MM.1S (cell line): ENCODE measurements around the gene GATM.

ENCODE experiments used
- DNase-seq: peaks from one replicate; pipeline ENCODE4 v3.0.0-alpha.2; 2015
- H2AFZ ChIP-seq: fragments of 300-600 bp; sonication (generic); 2 replicates; pipeline ENCODE4 v1.6.0; 2016; ENCODE audit warnings: antibody characterized with exemption, low read length
- H3F3A ChIP-seq: fragments of 300-600 bp; sonication (generic); 2 replicates; pipeline ENCODE4 v1.6.1; 2016; ENCODE audit warnings: mild to moderate bottlenecking, antibody characterized with exemption, low read length, moderate library complexity, mixed read lengths; ENCODE audit not compliant: insufficient read depth
- H3K27ac ChIP-seq: fragments of 300-600 bp; sonication (generic); 2 replicates; pipeline ENCODE4 v1.5.1; 2016; ENCODE audit warnings: mild to moderate bottlenecking, low read length
- H3K27me3 ChIP-seq: fragments of 300-600 bp; sonication (generic); replicated peaks from 2 replicates; pipeline ENCODE4 v1.6.0; 2016; ENCODE audit warnings: low read length; ENCODE audit not compliant: insufficient read depth
- H3K36me3 ChIP-seq: fragments of 300-600 bp; sonication (generic); replicated peaks from 2 replicates; pipeline ENCODE4 v1.6.1; 2016; ENCODE audit warnings: mild to moderate bottlenecking, low read length, mixed read lengths; ENCODE audit not compliant: insufficient read depth
- H3K4me1 ChIP-seq: fragments of 300-600 bp; sonication (generic); 2 replicates; pipeline ENCODE4 v1.6.1; 2016; ENCODE audit warnings: low read length, mixed read lengths
- H3K4me2 ChIP-seq: fragments of 300-600 bp; sonication (generic); 2 replicates; pipeline ENCODE4 v1.6.0; 2016; ENCODE audit warnings: low read depth, low read length
- H3K4me3 ChIP-seq: fragments of 300-600 bp; sonication (generic); 2 replicates; pipeline ENCODE4 v1.5.1; 2016; ENCODE audit warnings: low read length, mixed read lengths
- H3K79me2 ChIP-seq: fragments of 300-600 bp; sonication (generic); 2 replicates; pipeline ENCODE4 v1.6.1; 2016; ENCODE audit warnings: mixed run types, low read length, mixed read lengths
- H3K9ac ChIP-seq: fragments of 300-600 bp; sonication (generic); 2 replicates; pipeline ENCODE4 v1.6.1; 2016; ENCODE audit warnings: low read length, mixed read lengths
- H3K9me2 ChIP-seq: fragments of 300-600 bp; sonication (generic); replicated peaks from 2 replicates; pipeline ENCODE4 v1.6.1; 2016; ENCODE audit warnings: mild to moderate bottlenecking, low read length, mixed read lengths; ENCODE audit not compliant: insufficient read depth
- H3K9me3 ChIP-seq: fragments of 300-600 bp; sonication (generic); replicated peaks from 2 replicates; pipeline ENCODE4 v1.6.1; 2016; ENCODE audit warnings: mild to moderate bottlenecking, low read length, mixed read lengths; ENCODE audit not compliant: insufficient read depth
- H4K20me1 ChIP-seq: fragments of 300-600 bp; sonication (generic); 2 replicates; pipeline ENCODE4 v1.6.1; 2016; ENCODE audit warnings: mild to moderate bottlenecking, low read length, moderate library complexity, mixed read lengths; ENCODE audit not compliant: insufficient read depth
- EZH2 ChIP-seq: fragments of 300-600 bp; sonication (generic); optimal IDR thresholded peaks from 2 replicates; pipeline ENCODE3; 2017; ENCODE audit warnings: low read depth, mild to moderate bottlenecking, antibody characterized with exemption, low read length, mixed read lengths
- EZH2phosphoT487 ChIP-seq: fragments of 300-600 bp; sonication (generic); IDR thresholded peaks from 2 replicates; pipeline ENCODE4 v1.6.1; 2018; ENCODE audit warnings: antibody characterized with exemption, low read length
- TF ChIP-seq, protein P1 (sequence below): fragments of 300-600 bp; sonication (generic); IDR thresholded peaks from 2 replicates; pipeline ENCODE4 v1.5.1; 2016; ENCODE audit warnings: antibody characterized with exemption, low read length, mixed read lengths

GATM gene

DNA sequence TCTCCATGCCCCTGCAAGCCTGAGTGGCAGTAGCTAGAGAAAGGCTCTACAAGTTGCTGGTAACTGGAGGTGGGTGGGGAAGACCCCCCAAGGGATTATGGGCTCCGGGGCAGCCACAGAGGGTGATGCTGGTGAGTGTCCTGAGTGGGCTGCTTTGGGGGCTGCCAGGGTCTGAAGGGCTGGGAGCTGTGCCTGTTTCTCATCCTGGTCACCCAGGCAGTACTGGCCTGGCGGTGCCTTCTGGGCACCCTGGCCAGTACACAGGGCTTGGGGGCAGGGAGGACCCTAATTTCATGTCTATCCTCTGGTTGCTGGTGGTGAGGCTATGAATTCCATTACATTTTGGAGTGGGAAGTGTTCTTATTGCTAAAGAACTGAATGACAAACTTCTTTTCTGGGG is 46.1 kb upstream of the GATM start:
- no peaks in the 10 kb centered on the region for H3K9me2 ChIP-seq
- H3F3A ChIP-seq: no peaks in the 10 kb centered on the region
- H3K9me3 ChIP-seq: no peaks in the 10 kb centered on the region
- H3K79me2 ChIP-seq: no peaks in the 10 kb centered on the region
- H4K20me1 ChIP-seq: no peaks in the 10 kb centered on the region
- H3K27ac ChIP-seq: no peak overlapping the region
- H2AFZ ChIP-seq: no peak overlapping the region
- H3K4me1 ChIP-seq: no peaks in the 10 kb centered on the region
- H3K27me3 ChIP-seq: no peaks in the 10 kb centered on the region
- no peak overlapping the region for H3K4me2 ChIP-seq
- no peak overlapping the region for H3K4me3 ChIP-seq
- DNase-seq: no peak
- H3K9ac ChIP-seq: no peak overlapping the region
- TF ChIP-seq EZH2phosphoT487 (no peak), EZH2 (no peak)
- TF ChIP-seq, protein P1, sequence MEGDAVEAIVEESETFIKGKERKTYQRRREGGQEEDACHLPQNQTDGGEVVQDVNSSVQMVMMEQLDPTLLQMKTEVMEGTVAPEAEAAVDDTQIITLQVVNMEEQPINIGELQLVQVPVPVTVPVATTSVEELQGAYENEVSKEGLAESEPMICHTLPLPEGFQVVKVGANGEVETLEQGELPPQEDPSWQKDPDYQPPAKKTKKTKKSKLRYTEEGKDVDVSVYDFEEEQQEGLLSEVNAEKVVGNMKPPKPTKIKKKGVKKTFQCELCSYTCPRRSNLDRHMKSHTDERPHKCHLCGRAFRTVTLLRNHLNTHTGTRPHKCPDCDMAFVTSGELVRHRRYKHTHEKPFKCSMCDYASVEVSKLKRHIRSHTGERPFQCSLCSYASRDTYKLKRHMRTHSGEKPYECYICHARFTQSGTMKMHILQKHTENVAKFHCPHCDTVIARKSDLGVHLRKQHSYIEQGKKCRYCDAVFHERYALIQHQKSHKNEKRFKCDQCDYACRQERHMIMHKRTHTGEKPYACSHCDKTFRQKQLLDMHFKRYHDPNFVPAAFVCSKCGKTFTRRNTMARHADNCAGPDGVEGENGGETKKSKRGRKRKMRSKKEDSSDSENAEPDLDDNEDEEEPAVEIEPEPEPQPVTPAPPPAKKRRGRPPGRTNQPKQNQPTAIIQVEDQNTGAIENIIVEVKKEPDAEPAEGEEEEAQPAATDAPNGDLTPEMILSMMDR: no peak
- H3K36me3 ChIP-seq: no peaks in the 10 kb centered on the region; the same call in 1 of the 2 replicates

DNA sequence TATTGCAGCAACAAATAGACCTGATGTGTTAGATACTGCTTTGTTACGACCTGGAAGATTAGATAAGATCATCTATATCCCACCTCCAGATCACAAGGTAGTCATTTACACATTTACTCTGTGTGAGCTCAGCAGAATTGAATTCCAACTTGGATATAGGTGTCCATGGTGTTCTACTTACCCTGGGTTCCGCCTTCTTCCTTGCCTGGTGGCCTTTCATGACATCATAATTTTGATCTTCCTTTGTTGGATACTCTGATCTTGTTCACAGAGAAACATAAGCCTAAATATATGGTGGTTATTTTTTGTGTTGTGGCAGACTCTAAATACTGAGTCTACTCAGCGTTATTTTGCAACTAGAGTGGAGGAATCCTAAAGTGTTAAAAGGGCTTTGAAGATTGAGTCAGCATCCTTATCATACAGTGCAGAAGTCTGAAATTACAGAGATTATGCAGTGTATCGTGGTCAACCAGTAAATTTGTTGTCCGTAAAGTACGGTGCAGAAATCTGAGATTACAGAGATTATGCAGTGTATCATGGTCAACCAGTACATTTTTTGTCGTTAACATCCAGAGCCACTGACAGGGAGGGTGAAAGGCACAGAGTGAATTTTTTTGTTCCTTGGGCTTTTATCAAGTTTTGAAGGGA is 39.1 kb upstream of the GATM start:
- peaks cover 16% of the 10 kb centered on the region; the same call in 1 of the 2 replicates for H3K36me3 ChIP-seq
- no peaks in the 10 kb centered on the region for H3K4me1 ChIP-seq
- no peaks in the 10 kb centered on the region for H3K9me2 ChIP-seq
- H3K27ac ChIP-seq: no peak overlapping the region
- no peak overlapping the region for H2AFZ ChIP-seq
- TF ChIP-seq EZH2: no peak
- TF ChIP-seq, protein P1: no peak
- no peak for TF ChIP-seq EZH2phosphoT487
- H3K4me2 ChIP-seq: no peak overlapping the region
- no peak overlapping the region for H3K9ac ChIP-seq
- H4K20me1 ChIP-seq: no peaks in the 10 kb centered on the region
- H3K4me3 ChIP-seq: no peak overlapping the region
- no peak for DNase-seq
- H3K9me3 ChIP-seq: no peaks in the 10 kb centered on the region
- H3F3A ChIP-seq: no peaks in the 10 kb centered on the region; the same call in 1 of the 2 replicates
- H3K79me2 ChIP-seq: peaks cover 3% of the 10 kb centered on the region; the same call in 1 of the 2 replicates
- no peaks in the 10 kb centered on the region for H3K27me3 ChIP-seq

DNA sequence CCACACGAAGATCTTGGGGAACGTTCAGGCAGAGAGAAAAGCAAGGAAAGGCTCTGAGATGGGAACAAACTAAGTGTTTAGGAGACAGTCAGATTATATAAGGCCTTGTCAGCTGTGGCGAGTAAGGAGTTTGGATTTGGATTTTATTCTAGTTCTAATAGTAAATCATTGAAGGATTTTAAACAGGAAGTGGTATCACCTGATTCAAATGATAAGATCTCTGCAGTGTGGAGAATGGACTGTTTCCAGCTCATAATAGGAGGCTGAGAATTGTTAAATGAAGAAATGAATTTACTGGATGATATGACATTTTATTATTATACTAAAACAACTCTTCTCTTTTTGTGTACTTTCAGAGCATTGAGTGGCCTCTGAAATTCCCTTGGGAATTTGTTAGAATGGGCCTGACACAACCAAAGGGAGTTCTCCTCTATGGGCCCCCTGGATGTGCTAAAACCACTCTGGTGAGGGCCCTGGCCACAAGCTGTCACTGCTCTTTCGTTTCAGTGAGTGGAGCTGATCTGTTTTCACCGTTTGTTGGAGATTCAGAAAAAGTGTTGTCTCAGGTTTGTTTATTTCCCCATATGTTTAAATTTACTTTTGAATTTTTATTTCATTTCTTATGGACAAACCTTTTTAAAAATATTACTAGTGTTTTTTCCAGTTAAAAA is 36.0 kb upstream of the GATM start:
- Histone ChIP-seq H2AFZ (no peak overlapping the region), H3K79me2 (peaks cover 6% of the 10 kb centered on the region; the same call in 1 of the 2 replicates), H3K9ac (no peak overlapping the region), H3K36me3 (peaks cover 16% of the 10 kb centered on the region; the same call in 1 of the 2 replicates), H3K4me2 (no peak overlapping the region), H3K27ac (no peak overlapping the region), H3F3A (no peaks in the 10 kb centered on the region; the same call in 1 of the 2 replicates), H3K4me3 (no peak overlapping the region), H3K4me1 (no peaks in the 10 kb centered on the region), H4K20me1 (no peaks in the 10 kb centered on the region), H3K9me3 (no peaks in the 10 kb centered on the region), H3K27me3 (no peaks in the 10 kb centered on the region), H3K9me2 (no peaks in the 10 kb centered on the region)
- DNase-seq: no peak
- TF ChIP-seq EZH2phosphoT487: no peak
- no peak for TF ChIP-seq EZH2
- TF ChIP-seq, protein P1: no peak
